ENCODE data around the gene ASPG.

- TF ChIP-seq CTCF (conservative IDR thresholded peaks at IDR 0.05) (no peak), ZFX (IDR thresholded peaks at IDR 0.05) (no peak)
Observed at GRCh38 chr14:104104076-104104901, 18.8 kb downstream of the ASPG start.

Measured in C4-2B (cell line).